PC-9 (cell line): Measurements from ENCODE around the gene SPIN1. TPM values are rescaled to one million over a fixed set of nuclear protein-coding genes. Genes with fewer than 3 reads are reported as not detected.

Experiments used
- BruUV-seq: library from RNA; stranded (reverse); fragments of 400-500 nt; replicated peaks from 2 replicates; lab custom pipeline; 2021; lab: Mats Ljungman, UMichigan
- CTCF ChIA-PET: fragments of 300-600 bp; sonication (Branson Sonifier 250); formaldehyde crosslinking; loops from one replicate; lab custom pipeline; 2022; ENCODE audit warnings: antibody characterized with exemption; lab: Charles Lee
- POLR2A ChIA-PET: fragments of 300-600 bp; sonication (Branson Sonifier 250); formaldehyde crosslinking; loops from one replicate; lab custom pipeline; 2022; ENCODE audit warnings: antibody characterized with exemption; ENCODE audit not compliant: unreplicated experiment; lab: Charles Lee
- DNase-seq, 2 experiments: peaks; one replicate each; pipeline versions ENCODE4 v3.0.0 to v3.0.0-alpha.2; 2015 to 2022; ENCODE audit warnings: mixed read lengths in 1 of 2
- H2AFZ ChIP-seq: fragments of 200-600 bp; sonication (generic); 2 replicates; pipeline ENCODE4 v1.8.1; 2017; ENCODE audit warnings: antibody characterized with exemption
- H3F3A ChIP-seq: fragments of 200-600 bp; sonication (generic); 2 replicates; pipeline ENCODE4 v1.8.1; 2017; ENCODE audit warnings: antibody characterized with exemption, mild to moderate bottlenecking, low read depth; ENCODE audit not compliant: insufficient read depth
- H3K27ac ChIP-seq: fragments of 200-600 bp; sonication (generic); 2 replicates; pipeline ENCODE4 v1.6.1; 2016; ENCODE audit warnings: mixed run types
- H3K27me3 ChIP-seq: fragments of 200-600 bp; sonication (generic); 2 replicates; pipeline ENCODE4 v1.6.1; 2016; ENCODE audit warnings: low read depth, mixed run types; ENCODE audit not compliant: insufficient read depth
- H3K36me3 ChIP-seq: fragments of 200-600 bp; sonication (generic); 2 replicates; pipeline ENCODE4 v1.6.1; 2016; ENCODE audit warnings: low read depth, mixed run types
- H3K4me1 ChIP-seq: fragments of 200-600 bp; sonication (generic); replicated peaks from 2 replicates; pipeline ENCODE4 v1.6.1; 2016; ENCODE audit warnings: mixed run types; ENCODE audit not compliant: insufficient read depth
- H3K4me2 ChIP-seq: fragments of 200-600 bp; sonication (generic); 2 replicates; pipeline ENCODE4 v1.6.1; 2017; ENCODE audit warnings: mixed run types
- H3K4me3 ChIP-seq: fragments of 200-600 bp; sonication (generic); 2 replicates; pipeline ENCODE4 v1.6.1; 2016; ENCODE audit warnings: mixed run types
- H3K79me2 ChIP-seq: fragments of 200-600 bp; sonication (generic); 2 replicates; pipeline ENCODE4 v1.6.1; 2017; ENCODE audit warnings: low read depth, mixed run types
- H3K9me2 ChIP-seq: fragments of 200-600 bp; sonication (generic); 2 replicates; pipeline ENCODE4 v1.8.1; 2017; ENCODE audit warnings: mild to moderate bottlenecking; ENCODE audit not compliant: insufficient read depth
- H3K9me3 ChIP-seq: fragments of 200-600 bp; sonication (generic); 2 replicates; pipeline ENCODE4 v1.8.1; 2016; ENCODE audit warnings: low read depth; ENCODE audit not compliant: insufficient read depth
- H4K20me1 ChIP-seq: fragments of 200-600 bp; sonication (generic); 2 replicates; pipeline ENCODE4 v1.8.1; 2017; ENCODE audit not compliant: insufficient read depth
- CTCF ChIP-seq: fragments of 200-600 bp; sonication (generic); conservative IDR thresholded peaks from 2 replicates; pipeline ENCODE4 v1.6.1; 2017; ENCODE audit warnings: mixed run types, antibody characterized with exemption, mild to moderate bottlenecking, moderate library complexity
- EZH2 ChIP-seq: fragments of 200-600 bp; sonication (generic); IDR thresholded peaks from 2 replicates; pipeline ENCODE4 v1.8.0; 2017; ENCODE audit warnings: antibody characterized with exemption, low read depth
- intact Hi-C: fragments of 100-400 bp; cut with micrococcal nuclease; formaldehyde crosslinking; loops from one replicate; pipeline ENCODE4 v1.10.0; 2022; ENCODE audit not compliant: unreplicated experiment
- total RNA-seq: library from RNA; stranded (reverse); gene quantifications from 2 replicates; pipeline ENCODE4 v1.2.3, GENCODE V29; 2021

Gene SPIN1
- total RNA-seq, 1 experiment from 2014 or later, result 102 TPM

- Histone ChIP-seq H3K9me2 (no peaks in the 10 kb centered on the region), H3K79me2 (peaks cover 90% of the 10 kb centered on the region), H3K4me2 (no peak overlapping the region), H3K27ac (no peak overlapping the region), H3K9me3 (no peaks in the 10 kb centered on the region; the same call in 1 of the 2 replicates), H3K27me3 (no peaks in the 10 kb centered on the region), H3F3A (no peaks in the 10 kb centered on the region; the same call in 1 of the 2 replicates), H3K4me3 (no peak overlapping the region), H4K20me1 (no peaks in the 10 kb centered on the region; the same call in 1 of the 2 replicates), H3K36me3 (peaks cover 2% of the 10 kb centered on the region; the same call in 1 of the 2 replicates), H2AFZ (no peak overlapping the region), H3K4me1 (no peaks in the 10 kb centered on the region)
- DNase-seq, result no peak
- intact Hi-C loops, result no loop called here
- TF ChIP-seq CTCF, result no peak
- TF ChIP-seq EZH2, result no peak
- ChIA-PET POLR2A (interaction anchor here (0.6 kb wide), 1 partner anchor 45 kb away, joined by 12 read pairs; no protein-coding TSS in a partner anchor), CTCF (no interaction called here)
- no TSS peak for BruUV-seq
These were observed 55.4 kb downstream of the SPIN1 start for GRCh38 chr9:88443480-88444113.

GRCh38 chr9:88446728-88447127 lies 58.5 kb downstream of the SPIN1 start:
- TF ChIP-seq EZH2 (no peak), CTCF (no peak)
- Histone ChIP-seq H2AFZ (no peak overlapping the region), H3K9me2 (no peaks in the 10 kb centered on the region), H3K27me3 (no peaks in the 10 kb centered on the region), H3K4me3 (no peak overlapping the region), H3K27ac (no peak overlapping the region), H4K20me1 (peaks cover 7% of the 10 kb centered on the region; the same call in 1 of the 2 replicates), H3F3A (no peaks in the 10 kb centered on the region; the same call in 1 of the 2 replicates), H3K36me3 (peaks cover 7% of the 10 kb centered on the region; the same call in 1 of the 2 replicates), H3K9me3 (no peaks in the 10 kb centered on the region; the same call in 1 of the 2 replicates), H3K4me2 (no peak overlapping the region), H3K79me2 (peaks cover 67% of the 10 kb centered on the region), H3K4me1 (no peaks in the 10 kb centered on the region)
- POLR2A ChIA-PET, result no interaction called here
- CTCF ChIA-PET, result no interaction called here
- no TSS peak for BruUV-seq
- no peak for DNase-seq
- intact Hi-C loops, result no loop called here

GRCh38 chr9:88447431-88447830 lies 59.2 kb downstream of the SPIN1 start:
- no peak overlapping the region for H3K4me3 ChIP-seq
- no peaks in the 10 kb centered on the region for H3K4me1 ChIP-seq
- ChIA-PET POLR2A (no interaction called here), CTCF (no interaction called here)
- H3K27ac ChIP-seq, result no peak overlapping the region
- no peak for DNase-seq
- no TSS peak for BruUV-seq
- peaks cover 7% of the 10 kb centered on the region; the same call in 1 of the 2 replicates for H3K36me3 ChIP-seq
- no peaks in the 10 kb centered on the region; the same call in 1 of the 2 replicates for H3F3A ChIP-seq
- intact Hi-C loops, result no loop called here
- H4K20me1 ChIP-seq, result peaks cover 7% of the 10 kb centered on the region; the same call in 1 of the 2 replicates
- no peaks in the 10 kb centered on the region for H3K27me3 ChIP-seq
- TF ChIP-seq CTCF, result no peak
- no peaks in the 10 kb centered on the region for H3K9me2 ChIP-seq
- H3K9me3 ChIP-seq, result no peaks in the 10 kb centered on the region; the same call in 1 of the 2 replicates
- H2AFZ ChIP-seq, result no peak overlapping the region
- H3K4me2 ChIP-seq, result no peak overlapping the region
- H3K79me2 ChIP-seq, result peaks cover 67% of the 10 kb centered on the region
